GM21515 (cell line): ENCODE measurements around the gene EYA3.
"Not testable (repeated sequence)": the region's sequence is repeated elsewhere in the genome, so short reads cannot be mapped to it uniquely, and the experiment has no call there.

Experiments used
- ATAC-seq: cut with Tn5 transposase; IDR thresholded peaks from one replicate; pipeline ENCODE4 v1.9.1; 2021; ENCODE audit not compliant: unreplicated experiment

EYA3 gene

DNA sequence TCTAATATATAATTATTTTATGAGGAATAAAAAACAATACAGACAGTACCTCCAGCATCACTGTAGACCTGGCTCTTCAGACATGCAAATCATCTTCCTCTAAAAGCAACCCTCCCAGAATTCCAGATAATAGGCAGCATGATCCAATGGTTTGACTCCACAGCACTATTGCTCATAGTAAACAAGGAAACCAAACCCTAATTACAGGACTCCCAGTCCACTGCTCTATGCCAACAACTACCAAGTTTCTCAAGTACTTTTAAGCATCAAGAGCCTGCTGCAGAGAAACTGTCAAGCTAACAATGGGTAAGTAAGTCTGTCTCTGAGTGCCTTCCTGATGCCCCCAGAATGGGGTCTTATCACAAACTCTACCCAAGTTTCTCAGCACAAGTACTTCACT, 57.2 kb downstream of the EYA3 start:
- no peak for ATAC-seq

DNA sequence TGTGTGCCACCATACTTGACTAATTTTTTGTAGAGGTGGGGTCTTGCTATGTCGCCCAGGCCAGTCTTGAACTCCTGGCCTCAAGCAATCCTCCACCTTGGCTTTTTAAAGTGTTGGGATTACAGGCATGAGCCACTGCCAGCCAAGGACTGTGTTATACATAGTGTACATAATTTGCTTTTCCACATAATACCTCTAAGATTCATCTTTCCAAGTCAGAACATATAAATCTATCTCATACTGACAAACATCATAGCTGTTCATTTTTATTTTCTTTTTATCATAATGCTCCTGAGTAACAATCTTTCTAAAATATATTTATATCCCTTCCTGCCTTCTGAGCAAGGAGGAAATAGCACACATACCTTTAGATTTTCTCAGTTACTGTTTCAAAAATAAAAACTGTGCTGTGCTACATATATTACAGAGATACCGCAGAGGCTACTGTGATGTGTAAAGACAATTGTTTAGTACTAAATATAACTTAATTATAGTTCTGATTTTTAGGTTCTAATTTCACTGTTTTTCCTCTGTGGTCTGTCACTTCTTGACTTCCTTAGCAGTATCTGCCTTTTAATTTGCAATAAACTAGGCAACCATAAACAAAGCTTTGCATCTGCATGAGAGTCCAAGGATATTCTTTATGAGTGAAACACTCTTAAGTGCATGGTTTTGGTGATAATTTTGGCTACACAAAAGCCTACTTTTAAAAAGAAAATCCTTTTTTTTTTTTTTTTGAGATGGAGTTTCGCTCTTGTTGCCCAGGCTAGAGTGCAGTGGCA, 59.3 kb downstream of the EYA3 start:
- ATAC-seq, result no peak

DNA sequence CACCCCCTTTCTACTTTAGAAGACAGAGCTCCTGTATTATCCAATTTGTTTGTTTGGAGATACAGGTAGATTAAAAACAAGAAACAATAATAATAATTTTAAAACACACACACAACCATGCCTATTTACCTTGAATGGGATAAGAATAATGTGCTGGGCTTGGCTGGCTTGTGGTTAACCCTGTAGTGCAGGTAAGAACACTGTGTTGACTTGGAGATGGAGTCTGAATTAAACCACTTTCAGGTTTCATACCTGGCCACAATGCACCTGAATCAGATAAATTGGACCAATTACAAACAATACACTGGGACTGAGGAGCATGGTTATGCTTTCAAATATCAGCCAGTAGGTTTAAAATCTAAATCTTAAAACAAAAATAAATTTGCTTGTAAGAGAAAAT, 60.8 kb downstream of the EYA3 start:
- no peak for ATAC-seq

DNA sequence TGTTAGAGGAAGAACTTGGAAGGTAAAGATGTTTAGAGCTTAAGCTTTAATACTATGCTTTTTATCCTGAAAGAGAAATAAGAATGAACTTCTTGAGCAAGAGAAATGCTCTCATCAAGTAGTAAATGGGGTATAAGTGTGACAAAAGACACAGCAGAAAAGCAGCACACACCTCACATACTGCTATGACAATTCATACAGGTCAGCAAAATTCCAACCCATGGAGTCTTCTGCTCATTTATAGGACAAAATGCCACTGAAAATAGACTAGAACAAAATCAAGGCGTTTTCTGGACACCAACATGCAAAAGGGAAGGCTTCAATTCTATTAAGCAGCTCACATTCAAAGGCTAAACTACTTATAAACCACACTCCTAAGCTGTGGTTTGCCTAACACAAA, 61.2 kb downstream of the EYA3 start:
- no peak for ATAC-seq

DNA sequence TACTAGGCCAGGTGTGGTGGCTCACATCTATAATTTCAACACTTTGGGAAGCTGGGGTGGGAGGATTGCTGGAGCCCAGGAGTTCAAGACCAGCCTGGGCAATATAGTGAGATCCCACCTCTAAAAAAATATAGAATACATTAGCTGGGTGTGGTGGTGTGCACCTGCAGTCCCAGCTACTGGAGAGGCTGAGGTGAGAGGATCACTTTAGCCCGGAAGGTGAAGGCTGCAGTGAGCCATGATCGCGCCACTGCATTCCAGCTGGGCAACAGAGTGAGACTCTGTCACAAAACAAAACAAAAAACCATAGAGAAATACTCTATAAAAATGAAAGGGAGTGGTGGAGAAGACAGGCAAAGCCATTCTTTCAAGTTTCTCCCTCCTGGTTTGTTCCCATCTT, 62.1 kb downstream of the EYA3 start:
- ATAC-seq, result no peak

DNA sequence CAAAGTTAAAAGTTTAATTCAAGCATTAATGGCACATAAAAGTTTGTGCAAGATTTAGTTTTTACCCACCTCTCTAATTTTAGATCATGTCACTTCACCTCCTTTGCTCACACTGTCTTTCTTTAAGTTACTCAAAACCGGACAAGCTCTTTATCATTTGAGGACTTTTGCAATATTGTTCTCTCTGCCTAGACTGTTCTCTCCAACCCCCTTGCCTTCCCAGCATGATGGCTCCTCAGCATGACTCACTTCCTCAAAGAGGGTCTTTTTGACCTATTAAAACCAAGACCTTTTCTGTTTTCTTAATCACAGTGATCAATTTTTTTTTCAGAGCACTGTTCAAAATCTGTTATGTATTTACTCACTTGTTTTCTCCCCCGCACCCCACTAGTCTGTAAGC, 67.3 kb downstream of the EYA3 start:
- no peak for ATAC-seq

DNA sequence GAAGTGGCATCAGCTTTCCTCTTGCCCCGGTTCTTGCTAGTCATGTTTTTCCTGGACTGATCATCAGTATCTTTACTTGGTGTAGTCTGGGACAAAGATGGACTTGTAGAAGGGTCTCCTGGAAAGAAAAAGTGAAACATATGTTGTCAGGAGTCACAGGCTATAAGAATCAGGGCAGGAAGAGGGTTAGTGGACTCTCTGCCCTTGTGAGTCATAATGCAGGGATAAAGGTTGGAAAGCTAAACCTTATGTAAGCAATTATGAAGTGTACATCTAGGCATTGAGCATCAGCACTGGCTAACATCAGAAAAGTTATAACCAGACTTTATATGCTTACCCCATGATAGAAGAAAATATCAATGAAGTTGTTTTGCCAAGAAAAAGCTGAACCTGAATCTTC, 77.4 kb downstream of the EYA3 start:
- no peak for ATAC-seq

DNA sequence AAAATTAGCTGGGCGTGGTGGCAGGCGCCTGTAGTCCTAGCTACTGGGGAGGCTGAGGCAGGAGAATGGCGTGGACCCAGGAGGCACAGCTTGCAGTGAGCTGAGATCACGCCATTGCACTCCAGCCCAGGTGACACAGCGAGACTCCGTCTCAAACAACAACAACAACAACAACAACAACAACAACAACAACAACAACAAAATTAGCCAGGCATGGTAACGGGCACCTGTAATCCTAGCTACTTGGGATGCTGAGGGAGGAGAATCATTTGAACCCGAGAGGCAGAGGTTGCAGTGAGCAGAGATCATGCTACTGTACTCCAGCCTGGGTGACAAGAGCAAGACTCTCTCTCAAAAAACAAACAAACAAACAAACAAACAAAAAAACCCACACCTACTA, 85.3 kb downstream of the EYA3 start:
- not testable (repeated sequence) for ATAC-seq

DNA sequence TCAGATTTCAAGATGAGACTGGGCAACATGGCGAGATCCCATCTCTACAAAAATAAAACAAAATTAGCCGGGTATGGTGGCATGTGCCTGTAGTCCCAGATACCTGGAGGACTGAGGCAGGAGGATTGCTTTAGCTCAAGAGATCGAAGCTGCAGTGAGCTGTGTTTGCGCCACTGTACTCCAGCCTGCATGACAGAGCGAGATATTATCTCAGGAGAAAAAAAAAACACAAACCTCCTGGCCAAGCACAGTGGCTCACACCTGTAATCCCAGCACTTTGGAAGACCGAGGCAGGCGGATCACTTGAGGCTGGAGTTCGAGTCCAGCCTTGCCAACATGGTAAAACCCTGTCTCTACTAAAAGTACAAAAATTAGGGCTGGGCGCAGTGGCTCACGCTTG, 85.8 kb downstream of the EYA3 start:
- ATAC-seq, result no peak

DNA sequence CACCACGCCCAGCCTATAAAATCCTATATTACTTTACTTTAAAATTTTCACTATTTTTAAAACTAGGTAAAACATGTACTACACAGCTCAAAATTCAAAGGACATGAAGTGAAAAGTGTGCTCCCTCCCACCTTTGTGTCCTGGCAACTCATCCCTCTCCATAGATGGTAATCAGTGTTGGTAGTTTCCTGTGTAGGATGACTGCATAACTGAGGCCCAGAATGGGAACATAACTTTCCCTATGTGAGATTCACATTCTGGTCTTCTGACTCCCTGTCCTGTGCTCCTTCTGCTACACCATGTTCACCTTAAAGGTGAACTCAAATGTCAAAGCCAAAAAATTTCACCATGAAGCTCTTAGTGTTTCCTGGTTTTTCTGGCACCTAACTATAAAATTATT, 89.4 kb downstream of the EYA3 start:
- no peak for ATAC-seq

DNA sequence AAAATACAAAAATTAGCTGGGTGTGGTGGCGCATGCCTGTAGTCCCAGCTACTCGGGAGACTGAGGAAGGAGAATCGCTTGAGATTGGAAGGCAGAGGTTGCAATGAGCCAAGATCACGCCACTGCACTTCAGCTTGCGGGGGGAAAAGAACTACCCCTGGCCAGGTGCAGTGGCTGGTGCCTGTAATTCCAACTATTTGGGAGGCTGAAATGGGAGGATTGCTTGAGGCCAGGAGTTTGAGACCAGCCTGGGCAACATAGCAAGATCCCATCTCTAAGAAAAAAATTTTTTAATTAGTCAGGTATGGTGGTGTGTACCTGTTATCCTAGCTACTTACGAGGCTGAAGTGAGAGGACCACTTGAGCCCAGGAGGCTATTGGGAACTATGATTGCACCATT, 93.9 kb downstream of the EYA3 start:
- ATAC-seq, result not testable (repeated sequence)

DNA sequence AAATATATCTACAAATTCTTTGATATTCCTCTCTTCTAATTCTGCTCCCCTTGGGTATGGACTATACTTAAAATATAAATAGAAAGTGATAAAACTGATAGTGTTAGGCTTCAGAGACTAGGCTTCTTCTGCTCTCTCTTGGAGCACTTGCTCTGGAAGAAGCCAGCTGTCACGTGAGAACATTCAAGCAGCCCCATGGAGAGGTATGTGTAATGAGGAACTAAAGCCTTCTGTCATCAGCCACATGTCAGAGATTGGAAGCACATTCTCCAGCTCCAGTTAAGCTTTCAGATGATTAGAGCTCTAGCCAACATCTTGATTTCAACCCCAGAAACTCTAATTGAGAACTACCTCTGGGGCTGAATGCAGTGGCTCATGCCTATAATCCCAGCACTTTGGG, 94.3 kb downstream of the EYA3 start:
- ATAC-seq, result no peak

DNA sequence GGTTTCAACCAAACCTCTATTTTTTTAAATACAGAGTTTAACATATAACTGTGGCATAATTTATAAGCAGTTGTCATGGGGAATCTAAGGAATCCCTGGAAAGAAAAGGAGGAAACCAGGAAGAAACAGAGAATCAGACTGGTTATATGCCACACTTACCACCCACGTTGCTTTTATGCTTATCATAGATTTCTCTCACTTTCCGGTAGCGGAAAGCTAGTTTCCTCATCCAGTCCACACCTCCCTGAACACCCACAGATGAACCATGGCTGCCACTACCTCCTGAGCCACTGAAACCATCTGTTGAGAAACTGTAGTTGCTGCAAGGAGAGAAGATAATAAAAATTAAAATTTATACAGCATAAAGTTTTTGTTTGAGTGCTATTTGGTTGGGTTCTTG, 95.2 kb downstream of the EYA3 start:
- no peak for ATAC-seq

DNA sequence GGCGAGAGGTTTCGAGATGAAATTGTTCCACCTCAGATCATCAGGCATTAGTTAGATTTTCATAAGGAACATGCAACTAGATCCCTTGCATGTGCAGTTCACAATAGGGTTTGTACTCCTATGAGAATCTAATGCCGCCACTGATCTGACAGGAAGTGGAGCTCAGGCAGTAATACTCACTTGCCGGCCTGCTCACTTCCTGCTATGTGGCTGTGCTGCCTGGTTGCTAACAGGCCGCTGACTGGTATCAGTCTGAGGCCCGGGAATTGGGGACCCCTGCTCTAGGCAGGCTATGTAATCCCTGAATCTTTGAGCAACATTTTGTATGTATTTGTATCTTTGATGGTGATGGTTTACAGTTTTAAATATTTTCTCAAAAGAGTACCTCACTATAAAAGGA, 96.1 kb downstream of the EYA3 start:
- ATAC-seq, result no peak

DNA sequence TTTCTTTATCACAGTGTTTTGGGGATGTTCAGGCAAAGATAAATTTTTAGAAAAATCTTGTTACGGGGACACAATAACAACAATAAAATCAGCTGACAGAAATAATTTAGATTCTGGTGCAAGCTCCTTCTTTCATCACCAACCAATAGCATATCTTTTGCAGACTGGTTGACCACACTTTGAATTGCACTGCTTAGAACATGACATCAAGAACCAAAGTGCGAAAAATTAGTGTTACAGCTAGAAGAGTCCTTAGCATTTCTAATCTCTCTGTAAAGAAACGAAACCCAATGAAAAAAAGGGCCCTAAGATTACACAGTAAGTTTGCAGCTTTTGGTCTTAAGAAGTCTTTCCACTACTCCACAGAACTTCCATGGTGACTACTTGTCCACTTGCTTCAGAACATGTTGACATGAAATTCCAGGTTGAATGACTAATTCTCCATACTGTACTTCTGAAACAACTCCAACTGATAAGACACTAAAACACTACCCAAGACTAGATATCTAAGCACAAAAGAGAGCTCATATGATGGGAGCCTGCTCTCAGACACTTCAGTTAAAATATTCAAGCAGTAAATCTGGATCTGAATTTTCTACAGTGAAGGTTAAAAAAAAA, 97.4 kb downstream of the EYA3 start:
- no peak for ATAC-seq

DNA sequence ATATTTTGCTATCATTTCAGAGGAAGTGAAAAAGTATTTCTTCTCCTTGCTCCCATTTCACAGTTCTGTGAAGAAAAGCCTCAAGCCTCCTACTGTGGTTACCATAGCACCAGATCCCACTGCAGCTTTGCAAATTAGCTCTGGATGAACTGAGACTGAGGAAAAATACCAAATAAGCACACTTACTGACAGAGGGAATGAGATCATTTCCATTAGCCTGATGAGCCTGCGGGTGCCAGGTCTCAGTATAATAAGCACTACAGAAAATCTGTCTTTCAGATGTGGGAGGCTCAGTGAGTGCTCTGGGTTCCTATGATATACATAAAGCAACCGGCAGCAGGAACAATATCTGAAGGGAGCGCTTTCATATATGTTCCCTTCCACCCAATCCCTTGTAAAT, 107.3 kb downstream of the EYA3 start:
- no peak for ATAC-seq

DNA sequence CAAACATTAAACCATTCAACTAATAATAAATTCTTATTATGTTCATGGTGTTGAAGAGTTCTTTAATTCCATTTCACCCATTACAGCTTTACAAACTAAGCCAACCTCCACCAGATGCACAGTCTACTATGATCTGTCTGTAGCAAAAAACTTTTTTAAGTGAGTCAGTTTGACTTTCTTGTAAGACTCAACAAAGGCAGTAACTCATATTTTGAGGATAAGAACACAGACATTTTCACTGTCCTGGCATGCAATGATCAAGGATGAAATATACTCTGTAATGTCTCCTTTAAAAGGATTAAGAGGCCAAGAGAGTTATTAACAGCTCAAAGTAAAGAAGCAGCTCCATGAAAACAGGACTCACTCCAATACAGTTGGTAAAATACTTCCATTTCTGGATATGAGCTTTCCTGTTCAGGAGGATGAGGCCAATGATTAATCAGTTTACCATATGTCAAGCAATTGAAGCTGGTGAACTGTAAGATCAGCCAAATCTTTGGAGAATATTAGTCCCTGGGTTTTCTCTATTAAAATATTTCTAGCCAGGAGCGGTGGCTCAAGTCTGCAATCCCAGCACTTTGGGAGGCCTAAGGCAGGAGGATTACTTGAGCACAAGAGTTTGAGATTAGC, 108.1 kb downstream of the EYA3 start:
- no peak for ATAC-seq

DNA sequence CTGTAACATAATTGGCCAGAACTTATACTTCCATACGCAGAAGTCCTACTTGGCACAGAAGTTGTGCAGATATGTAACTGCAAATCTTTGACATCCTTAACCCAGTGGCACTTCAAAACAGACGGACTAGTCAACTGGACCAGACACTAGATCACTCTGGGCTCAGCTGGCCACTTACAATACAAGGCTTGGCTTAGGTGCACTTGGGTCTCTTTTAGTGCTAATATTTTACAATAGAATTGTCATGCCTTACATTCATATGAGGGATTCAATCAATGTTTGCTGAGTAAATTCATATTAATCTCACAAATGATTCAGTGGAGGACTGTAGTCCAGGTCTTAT, 108.6 kb downstream of the EYA3 start:
- no peak for ATAC-seq

DNA sequence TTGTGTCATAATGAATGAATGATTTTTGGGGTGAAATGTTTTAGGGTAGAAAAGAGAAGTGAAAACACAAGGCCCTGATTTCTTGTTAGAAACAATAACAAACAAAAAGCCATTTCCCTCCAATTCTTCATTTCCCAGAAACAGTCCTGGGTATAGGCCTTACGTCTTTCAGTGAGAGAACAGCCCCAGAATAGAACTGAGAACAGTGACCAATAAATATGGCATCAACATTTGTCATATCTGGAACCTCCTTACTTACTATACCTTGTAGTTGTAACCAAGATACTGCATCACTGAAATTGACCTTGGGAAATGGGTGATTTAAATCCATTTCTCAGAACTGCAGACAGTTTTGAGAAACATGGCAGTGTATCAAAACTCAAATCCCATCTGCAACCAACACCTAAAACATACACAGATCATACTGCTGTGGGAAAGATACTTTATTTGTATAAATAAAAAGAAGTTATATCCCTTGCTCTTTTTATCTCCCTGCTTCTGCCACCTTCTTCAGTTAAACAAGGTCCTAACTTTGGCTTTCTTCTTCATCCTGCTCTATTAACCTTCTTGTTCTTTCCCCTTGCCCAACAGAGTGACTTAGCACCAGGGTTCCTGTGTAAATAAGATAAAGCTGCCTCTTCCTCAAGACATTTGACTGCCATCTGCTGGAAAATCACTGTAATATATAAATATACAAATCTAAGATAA, 109.1 kb downstream of the EYA3 start:
- ATAC-seq, result no peak

DNA sequence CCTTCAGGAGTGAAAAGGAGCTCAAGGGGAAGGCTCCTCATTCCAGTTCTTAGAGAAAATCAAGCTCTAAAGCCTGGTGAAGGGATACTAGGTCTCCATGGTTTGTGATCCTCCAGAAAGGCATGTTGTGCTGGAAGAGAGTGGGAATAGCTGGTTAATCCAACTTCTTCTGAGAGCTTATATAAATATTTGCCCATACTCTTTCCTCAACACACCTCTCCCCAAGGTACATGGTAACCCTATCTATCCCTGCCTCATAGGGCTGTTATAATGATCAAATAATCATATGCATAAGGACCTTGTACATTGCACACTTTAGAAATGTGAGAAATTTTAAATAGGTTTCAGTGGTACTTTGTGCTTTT, 114.0 kb downstream of the EYA3 start:
- no peak for ATAC-seq

DNA sequence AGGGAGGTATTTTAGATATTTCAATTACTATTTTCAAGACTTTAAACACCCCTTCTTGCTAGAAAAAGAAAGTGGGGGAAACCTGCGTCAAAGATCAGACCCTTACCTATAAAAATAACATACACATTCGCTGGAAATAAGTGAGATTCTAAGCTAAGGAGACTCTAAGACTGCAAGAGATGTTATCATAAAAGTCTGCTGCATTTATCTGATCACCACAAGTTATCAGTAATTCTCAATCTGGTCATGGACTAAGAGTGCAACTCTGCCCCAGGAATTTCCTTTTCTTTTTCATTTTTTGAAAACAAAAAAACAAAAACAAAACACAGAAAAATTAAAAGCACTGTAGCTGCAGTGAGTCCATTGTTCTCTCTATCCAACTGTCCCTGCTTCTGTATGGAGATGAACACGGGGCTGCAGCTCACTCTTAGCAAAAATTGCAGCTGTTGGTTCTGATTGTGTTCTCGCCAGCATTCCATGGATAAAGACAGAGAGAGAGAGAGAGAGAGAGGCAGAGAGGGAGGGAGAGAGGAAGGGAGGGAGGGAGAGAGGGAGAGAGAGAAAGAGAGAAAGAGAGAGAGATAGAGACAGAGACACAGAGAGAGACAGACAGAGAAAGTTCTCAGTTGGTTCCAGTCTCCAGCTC, 114.5 kb downstream of the EYA3 start:
- no peak for ATAC-seq

DNA sequence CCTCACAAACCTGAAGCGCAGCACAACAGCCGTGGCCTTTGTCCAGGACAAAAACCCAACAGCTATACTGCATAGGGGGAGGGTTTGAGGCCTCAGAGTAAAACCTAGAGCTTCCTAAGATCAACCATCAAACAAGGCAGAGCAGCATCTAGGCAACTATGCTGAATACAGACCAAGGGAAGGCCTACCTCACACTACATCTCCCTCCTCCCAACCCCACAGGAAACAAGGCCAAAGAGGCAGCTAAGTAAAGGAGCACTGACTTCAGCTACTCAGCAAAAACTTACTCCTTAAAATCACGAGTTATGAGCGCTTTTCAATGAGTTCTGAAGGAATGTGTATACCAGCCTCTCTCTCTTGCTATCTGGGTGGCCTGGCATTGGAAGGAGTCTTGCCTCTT, 116.3 kb downstream of the EYA3 start:
- no peak for ATAC-seq
